Breast epithelium (tissue), 4 donors: ENCODE results near the gene CPSF4. TPM values are rescaled to one million over a fixed set of nuclear protein-coding genes. Genes with fewer than 3 reads are reported as not detected.
A peak's percentile ranks its signal among the peaks of the same experiment; 100 is the strongest.

Experiments used
- DNase-seq, 2 donors: peaks; one replicate each; pipeline ENCODE4 v3.0.0-alpha.2; 2019; ENCODE audit warnings: low spot score in 2 of 2
- H3K27ac ChIP-seq, 2 donors: fragments of 200-600 bp; sonication (generic) in 1 of 2; one replicate each; pipeline ENCODE4 v1.5.1; 2016 to 2019; ENCODE audit warnings: mild to moderate bottlenecking in 1 of 2
- H3K27me3 ChIP-seq, 2 donors: fragments of 200-600 bp; sonication (generic) in 1 of 2; one replicate each; pipeline versions ENCODE4 v1.5.1 to v1.6.0; 2017 to 2019; ENCODE audit warnings: control low read depth in 1 of 2, mild to moderate bottlenecking in 1 of 2
- H3K36me3 ChIP-seq: fragments of 200-600 bp; one replicate; pipeline ENCODE4 v1.5.1; 2019
- H3K4me1 ChIP-seq, 2 donors: fragments of 200-600 bp; sonication (generic); one replicate each; pipeline ENCODE4 v1.5.1; 2016 to 2019; ENCODE audit warnings: control low read depth in 1 of 2
- H3K4me3 ChIP-seq, 3 donors: fragments of 200-600 bp; sonication (generic); 1 replicate in 2 of 3; 2 replicates in 1 of 3; pipeline ENCODE4 v1.5.1; 2016 to 2019; ENCODE audit warnings: mild to moderate bottlenecking in 3 of 3, moderate library complexity in 2 of 3
- H3K9me3 ChIP-seq, 2 donors: fragments of 200-600 bp; sonication (generic) in 1 of 2; one replicate each; pipeline ENCODE4 v1.5.1; 2016 to 2019; ENCODE audit warnings: control low read depth in 1 of 2
- POLR2A ChIP-seq: fragments of 450-650 bp; IDR thresholded peaks from one replicate; pipeline ENCODE4 v1.6.1; 2016; ENCODE audit warnings: antibody characterized with exemption, mild to moderate bottlenecking, moderate library complexity
- POLR2AphosphoS5 ChIP-seq, 3 donors: sonication (generic); formaldehyde crosslinking; IDR thresholded peaks; one replicate each; pipeline ENCODE4 v1.6.1; 2017; ENCODE audit warnings: antibody characterized with exemption in 3 of 3
- intact Hi-C: fragments of 100-400 bp; cut with DNase I; formaldehyde crosslinking; loops from one replicate; pipeline ENCODE4 v1.15.1; 2023; ENCODE audit warnings: low total_unique reads
- total RNA-seq, 3 donors: library from RNA; depleted of rRNA; stranded (reverse); fragments of >200 nt; gene quantifications; one replicate each; pipeline ENCODE4 v1.1.0, GENCODE V29; 2016
- TF ChIP-seq, protein P1 (sequence below), 3 donors: fragments of 450-650 bp; IDR thresholded peaks; one replicate each; pipeline ENCODE4 v1.5.1; 2016 to 2017; ENCODE audit warnings: antibody characterized with exemption in 3 of 3, mild to moderate bottlenecking in 3 of 3, moderate library complexity in 3 of 3

Gene CPSF4
- total RNA-seq, 3 donors from 2014 or later, result 32.8 to 40.6 (median 32.9) TPM

DNA sequence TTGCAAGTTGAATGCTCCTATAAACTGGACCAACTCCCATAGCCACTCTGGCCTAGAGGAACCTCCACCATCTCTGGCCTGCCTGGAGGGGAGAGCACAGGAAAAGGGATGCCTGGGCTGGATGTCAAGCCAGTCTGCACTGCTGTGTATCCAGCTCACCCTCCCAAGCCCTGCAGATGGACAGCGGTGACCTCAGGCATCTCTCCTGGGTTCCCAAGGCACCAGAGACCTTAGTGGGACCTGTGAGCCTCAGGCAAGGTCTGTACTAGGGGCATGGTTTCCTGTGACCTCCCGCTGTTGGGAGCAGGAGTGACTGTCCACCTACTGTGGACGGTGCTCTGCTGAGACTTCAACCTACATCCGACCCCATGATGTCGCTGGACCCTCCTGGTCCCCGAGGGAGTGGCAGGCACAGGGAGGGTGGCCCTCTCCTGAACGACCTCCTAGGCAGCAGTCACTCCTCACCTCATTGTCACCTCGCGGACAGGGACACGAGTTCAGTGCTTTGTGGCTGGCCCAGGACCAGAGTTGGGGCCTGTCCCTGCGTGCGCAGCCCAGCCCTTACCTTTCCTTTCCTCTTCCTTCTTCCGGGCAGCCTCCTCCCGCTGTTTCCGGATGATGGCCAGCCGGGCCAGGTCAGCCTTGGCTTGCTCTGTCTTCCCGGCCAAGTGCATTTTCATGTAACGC is 41.3 kb upstream of the CPSF4 start:
- no peak for TF ChIP-seq POLR2A
- TF ChIP-seq, protein P1, sequence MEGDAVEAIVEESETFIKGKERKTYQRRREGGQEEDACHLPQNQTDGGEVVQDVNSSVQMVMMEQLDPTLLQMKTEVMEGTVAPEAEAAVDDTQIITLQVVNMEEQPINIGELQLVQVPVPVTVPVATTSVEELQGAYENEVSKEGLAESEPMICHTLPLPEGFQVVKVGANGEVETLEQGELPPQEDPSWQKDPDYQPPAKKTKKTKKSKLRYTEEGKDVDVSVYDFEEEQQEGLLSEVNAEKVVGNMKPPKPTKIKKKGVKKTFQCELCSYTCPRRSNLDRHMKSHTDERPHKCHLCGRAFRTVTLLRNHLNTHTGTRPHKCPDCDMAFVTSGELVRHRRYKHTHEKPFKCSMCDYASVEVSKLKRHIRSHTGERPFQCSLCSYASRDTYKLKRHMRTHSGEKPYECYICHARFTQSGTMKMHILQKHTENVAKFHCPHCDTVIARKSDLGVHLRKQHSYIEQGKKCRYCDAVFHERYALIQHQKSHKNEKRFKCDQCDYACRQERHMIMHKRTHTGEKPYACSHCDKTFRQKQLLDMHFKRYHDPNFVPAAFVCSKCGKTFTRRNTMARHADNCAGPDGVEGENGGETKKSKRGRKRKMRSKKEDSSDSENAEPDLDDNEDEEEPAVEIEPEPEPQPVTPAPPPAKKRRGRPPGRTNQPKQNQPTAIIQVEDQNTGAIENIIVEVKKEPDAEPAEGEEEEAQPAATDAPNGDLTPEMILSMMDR (IDR thresholded peaks at IDR 0.05), result no peak
- no peak for TF ChIP-seq POLR2AphosphoS5 (IDR thresholded peaks at IDR 0.05)
- no peak overlapping the region for H3K4me3 ChIP-seq
- no peaks in the 10 kb centered on the region for H3K9me3 ChIP-seq
- DNase-seq, result no peak
- H3K4me1 ChIP-seq, result no peaks in the 10 kb centered on the region
- intact Hi-C loops, result loop anchor here (10.0 kb wide), 1 partner anchor 367 kb away; no protein-coding TSS in a partner anchor
- H3K27me3 ChIP-seq, result no peaks in the 10 kb centered on the region
- peaks cover 11% of the 10 kb centered on the region for H3K36me3 ChIP-seq
- H3K27ac ChIP-seq, result no peak overlapping the region

DNA sequence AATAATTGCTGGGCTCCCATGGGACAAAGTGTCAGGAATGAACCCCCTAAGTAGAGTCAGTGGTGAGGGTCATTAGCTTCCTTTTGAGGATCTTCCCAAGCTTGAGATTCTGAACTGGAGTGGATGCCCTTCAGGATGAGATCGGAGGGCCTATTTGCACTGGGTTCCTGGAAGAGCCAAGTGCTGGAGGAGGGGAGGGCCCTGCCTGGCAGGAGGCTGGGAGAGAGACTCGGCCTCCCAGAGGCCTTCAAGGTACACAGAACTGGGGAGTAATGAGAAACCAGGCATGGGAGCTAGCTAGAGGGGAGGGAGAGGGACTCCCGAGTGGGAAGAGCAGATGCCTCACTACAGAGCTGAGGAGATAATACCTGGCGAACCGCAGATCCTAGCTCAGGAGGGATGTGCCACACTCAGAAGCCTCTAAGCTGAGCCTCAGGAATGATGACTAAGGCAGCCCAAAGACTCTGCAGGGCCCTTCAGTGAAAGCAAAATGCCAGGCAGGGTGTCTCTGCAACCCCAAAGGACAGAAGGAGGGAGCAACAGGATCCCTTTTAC is 39.8 kb upstream of the CPSF4 start:
- no peaks in the 10 kb centered on the region for H3K4me1 ChIP-seq
- H3K4me3 ChIP-seq, result no peak overlapping the region
- H3K27ac ChIP-seq, result no peak overlapping the region
- no peaks in the 10 kb centered on the region for H3K27me3 ChIP-seq
- no peaks in the 10 kb centered on the region for H3K9me3 ChIP-seq
- peaks cover 11% of the 10 kb centered on the region for H3K36me3 ChIP-seq
- no peak for DNase-seq
- intact Hi-C loops, result loop anchor here (10.0 kb wide), 1 partner anchor 366 kb away; no protein-coding TSS in a partner anchor
- no peak for TF ChIP-seq POLR2A
- TF ChIP-seq, protein P1 (IDR thresholded peaks at IDR 0.05), result no peak
- no peak for TF ChIP-seq POLR2AphosphoS5 (IDR thresholded peaks at IDR 0.05)

DNA sequence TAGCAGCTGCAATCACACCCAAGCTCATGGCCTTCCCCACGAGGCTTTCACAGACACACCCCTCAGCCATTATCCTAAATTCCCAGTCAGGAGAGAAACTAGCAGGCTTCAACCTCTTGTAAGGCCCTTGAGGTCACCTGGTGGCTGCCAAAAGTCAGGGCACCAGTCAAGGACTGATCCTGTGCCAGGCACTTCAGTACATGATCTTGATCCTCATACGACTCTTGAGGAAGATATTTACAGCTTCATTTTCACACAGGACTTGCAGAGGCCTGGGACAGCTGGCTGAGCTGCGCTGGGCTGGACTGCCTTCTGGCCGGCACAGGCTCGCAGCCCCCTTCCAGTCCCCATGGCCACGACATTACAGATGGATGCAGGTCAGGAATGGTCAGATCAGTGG is 39.1 kb upstream of the CPSF4 start:
- H3K27ac ChIP-seq, result no peak overlapping the region
- H3K36me3 ChIP-seq, result peaks cover 11% of the 10 kb centered on the region
- no peaks in the 10 kb centered on the region for H3K4me1 ChIP-seq
- no peak overlapping the region for H3K4me3 ChIP-seq
- TF ChIP-seq POLR2AphosphoS5 (IDR thresholded peaks at IDR 0.05), result no peak
- no peak for TF ChIP-seq POLR2A
- TF ChIP-seq, protein P1 (IDR thresholded peaks at IDR 0.05), result no peak
- intact Hi-C loops, result loop anchor here (10.0 kb wide), 1 partner anchor 365 kb away; no protein-coding TSS in a partner anchor
- no peaks in the 10 kb centered on the region for H3K9me3 ChIP-seq
- no peaks in the 10 kb centered on the region for H3K27me3 ChIP-seq
- no peak for DNase-seq

DNA sequence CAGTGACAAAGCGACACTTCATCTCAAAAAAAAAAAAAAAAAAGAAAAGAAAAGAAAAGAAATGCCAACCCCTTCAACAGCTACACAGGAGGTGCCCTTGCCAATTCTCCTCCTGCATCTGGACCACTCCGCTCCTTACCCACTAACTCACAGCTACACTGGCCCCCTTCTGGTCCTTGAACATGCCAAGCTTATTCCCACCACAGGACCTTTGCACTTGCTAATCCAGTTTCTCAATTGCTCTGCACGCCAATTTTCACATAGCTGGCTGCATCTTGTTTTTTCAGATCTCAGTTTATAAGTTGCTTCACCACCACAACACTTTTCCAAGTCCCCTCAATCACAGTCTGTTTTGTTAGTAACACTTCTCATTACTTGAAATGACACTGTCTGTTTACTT is 35.9 kb upstream of the CPSF4 start:
- DNase-seq, result no peak
- no peaks in the 10 kb centered on the region for H3K9me3 ChIP-seq
- H3K4me3 ChIP-seq, result no peak overlapping the region
- H3K27ac ChIP-seq, result no peak overlapping the region
- TF ChIP-seq, protein P1 (IDR thresholded peaks at IDR 0.05), result no peak
- TF ChIP-seq POLR2AphosphoS5 (IDR thresholded peaks at IDR 0.05) (no peak), POLR2A (no peak)
- peaks cover 11% of the 10 kb centered on the region for H3K36me3 ChIP-seq
- no peaks in the 10 kb centered on the region for H3K27me3 ChIP-seq
- intact Hi-C loops, result no loop called here
- peaks cover 3 to 11% of the 10 kb centered on the region in 2 donors for H3K4me1 ChIP-seq

DNA sequence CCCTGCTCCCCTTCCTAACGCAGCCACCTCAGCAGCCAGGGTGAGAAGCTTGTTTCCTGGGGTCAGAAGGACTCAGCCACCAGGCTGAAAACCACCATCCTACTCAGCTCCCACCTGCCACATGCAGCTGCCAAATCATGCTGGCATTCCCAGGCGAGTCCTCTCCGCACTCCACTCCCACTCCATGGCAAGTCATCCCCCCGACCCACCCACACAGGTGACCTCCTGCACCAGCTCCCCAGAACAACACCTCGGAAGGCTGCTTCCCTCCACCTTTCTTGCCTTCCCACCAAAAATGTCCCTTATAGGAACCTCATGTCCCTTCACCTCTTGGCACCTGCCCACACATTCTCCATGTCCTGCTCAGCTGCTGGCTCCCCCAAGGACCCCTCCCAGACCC is 35.0 kb upstream of the CPSF4 start:
- Histone ChIP-seq H3K27ac (peak overlapping the region in 1 of 2 donors; percentile 3), H3K4me1 (peaks cover 3 to 11% of the 10 kb centered on the region in 2 donors), H3K4me3 (no peak overlapping the region), H3K27me3 (no peaks in the 10 kb centered on the region), H3K9me3 (no peaks in the 10 kb centered on the region), H3K36me3 (peaks cover 11% of the 10 kb centered on the region)
- TF ChIP-seq POLR2AphosphoS5 (IDR thresholded peaks at IDR 0.05) (no peak), POLR2A (no peak)
- TF ChIP-seq, protein P1 (IDR thresholded peaks at IDR 0.05), result no peak
- intact Hi-C loops, result no loop called here
- DNase-seq, result no peak
